Measurements from ENCODE around the gene NUBPL.

The NUBPL gene

DNA sequence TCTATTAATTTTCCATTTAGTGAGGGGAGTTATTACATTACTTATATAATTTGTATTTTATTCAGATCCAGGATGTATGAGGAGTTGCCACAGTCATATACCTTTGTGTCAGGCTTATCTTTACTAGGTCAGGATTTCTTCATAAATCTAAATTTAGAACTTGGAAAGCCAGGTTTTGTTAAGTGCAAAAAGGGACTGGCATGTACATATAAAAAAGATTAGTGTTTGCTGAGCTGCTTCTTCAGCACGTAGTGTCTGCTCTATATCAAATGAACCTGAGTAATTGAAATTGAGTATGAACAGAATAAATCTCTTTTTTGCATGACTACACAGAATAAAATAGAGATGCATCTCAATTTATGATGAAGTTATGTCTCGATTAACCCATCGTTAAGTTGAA is 157.4 kb downstream of the NUBPL start:
- TF ChIP-seq, protein P1, sequence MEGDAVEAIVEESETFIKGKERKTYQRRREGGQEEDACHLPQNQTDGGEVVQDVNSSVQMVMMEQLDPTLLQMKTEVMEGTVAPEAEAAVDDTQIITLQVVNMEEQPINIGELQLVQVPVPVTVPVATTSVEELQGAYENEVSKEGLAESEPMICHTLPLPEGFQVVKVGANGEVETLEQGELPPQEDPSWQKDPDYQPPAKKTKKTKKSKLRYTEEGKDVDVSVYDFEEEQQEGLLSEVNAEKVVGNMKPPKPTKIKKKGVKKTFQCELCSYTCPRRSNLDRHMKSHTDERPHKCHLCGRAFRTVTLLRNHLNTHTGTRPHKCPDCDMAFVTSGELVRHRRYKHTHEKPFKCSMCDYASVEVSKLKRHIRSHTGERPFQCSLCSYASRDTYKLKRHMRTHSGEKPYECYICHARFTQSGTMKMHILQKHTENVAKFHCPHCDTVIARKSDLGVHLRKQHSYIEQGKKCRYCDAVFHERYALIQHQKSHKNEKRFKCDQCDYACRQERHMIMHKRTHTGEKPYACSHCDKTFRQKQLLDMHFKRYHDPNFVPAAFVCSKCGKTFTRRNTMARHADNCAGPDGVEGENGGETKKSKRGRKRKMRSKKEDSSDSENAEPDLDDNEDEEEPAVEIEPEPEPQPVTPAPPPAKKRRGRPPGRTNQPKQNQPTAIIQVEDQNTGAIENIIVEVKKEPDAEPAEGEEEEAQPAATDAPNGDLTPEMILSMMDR (IDR thresholded peaks at IDR 0.05): no peak

DNA sequence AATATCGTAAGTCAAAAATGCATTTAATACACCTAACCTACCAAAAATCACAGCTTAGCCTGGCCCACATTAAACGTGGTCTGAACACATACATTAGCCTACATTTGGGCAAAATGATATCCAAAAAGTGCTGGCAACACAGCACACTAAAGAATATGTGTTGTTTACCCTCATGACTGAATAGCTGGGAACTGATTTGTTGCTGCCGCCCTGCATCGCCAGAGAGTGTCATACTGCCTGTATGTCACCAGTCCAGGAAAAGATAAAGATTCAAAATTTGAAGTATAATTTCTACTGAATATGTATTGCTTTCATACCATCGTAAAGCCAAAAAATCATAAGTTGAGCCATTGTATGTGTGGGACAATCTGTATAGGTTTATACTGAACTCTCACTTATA is 157.8 kb downstream of the NUBPL start:
- TF ChIP-seq, protein P1 (IDR thresholded peaks at IDR 0.05): no peak

DNA sequence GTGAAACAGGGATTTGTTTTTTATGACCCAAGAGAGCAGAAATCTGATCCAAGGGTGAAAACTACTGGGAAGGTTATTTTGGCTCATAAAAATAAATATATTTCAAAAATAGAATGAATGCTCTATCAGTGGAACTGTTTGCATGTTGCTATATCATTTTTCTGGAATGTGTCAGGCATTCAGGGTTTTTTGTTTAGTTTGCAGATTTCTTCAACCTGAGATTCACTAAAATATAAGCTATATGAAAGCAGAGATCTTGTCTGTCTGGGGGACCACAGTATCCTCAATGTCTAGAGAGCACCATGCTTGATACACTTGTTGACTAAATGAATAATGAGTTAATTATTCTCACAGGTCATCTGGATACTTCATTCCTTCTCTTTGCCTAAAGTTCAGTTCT is 165.1 kb downstream of the NUBPL start:
- TF ChIP-seq, protein P1 (IDR thresholded peaks at IDR 0.05): no peak

DNA sequence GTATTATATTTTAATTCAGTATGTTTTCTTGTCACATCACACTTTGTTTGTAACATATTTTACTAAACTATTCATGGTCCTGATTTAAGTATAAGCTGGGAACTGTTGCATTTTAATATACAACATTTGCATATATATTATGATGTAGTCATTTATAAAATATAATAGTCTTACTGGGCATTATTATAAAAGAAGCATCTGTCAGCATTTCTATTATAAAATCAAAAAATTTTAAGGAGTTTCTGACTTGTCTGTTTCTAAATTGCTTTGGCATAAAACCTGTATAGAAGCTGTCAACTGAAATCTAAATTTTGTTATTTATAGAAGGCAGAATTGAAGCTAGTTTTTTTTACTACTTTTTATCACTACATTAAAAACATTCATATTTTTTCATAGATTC is 166.6 kb downstream of the NUBPL start:
- TF ChIP-seq, protein P1 (IDR thresholded peaks at IDR 0.05): no peak

DNA sequence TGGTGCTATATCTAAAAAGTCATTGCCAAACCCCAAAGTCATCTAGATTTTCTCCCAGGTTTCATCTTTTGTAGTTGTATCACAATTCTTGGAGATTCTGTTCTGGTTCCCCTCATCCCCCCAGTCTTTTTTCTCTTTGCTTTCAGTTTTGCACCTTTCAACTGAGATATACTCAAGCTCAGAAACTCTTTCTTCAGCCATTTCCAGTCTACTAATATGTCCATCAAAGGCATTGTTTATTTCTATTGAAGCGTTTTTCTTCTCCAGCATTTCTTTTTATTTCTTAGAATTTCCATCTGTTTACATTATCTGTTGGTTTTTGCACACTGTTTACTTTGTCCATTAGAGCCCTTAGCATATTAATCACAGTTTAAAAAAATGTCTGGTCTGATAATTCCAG is 179.5 kb downstream of the NUBPL start:
- TF ChIP-seq, protein P1 (IDR thresholded peaks at IDR 0.05): no peak

DNA sequence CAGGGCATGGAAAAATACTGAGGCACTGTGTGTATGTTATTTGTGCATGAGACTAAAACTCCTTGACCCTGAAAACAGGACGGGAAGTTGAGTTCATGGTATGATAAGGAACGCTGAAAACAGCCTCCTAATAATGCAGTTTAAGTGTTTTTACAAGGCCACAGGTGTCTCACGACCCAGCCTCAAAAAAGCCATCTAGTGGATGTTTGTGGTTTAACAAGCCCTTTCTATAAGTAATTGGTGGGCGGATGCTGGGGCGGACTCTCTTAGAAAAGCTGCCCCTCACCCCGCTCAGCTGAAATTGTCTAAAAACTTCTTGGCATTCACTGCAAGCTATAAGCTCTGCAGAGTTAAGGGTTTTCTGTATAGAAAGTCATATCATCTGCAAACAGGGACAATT is 184.5 kb downstream of the NUBPL start:
- TF ChIP-seq, protein P1 (IDR thresholded peaks at IDR 0.05): no peak

DNA sequence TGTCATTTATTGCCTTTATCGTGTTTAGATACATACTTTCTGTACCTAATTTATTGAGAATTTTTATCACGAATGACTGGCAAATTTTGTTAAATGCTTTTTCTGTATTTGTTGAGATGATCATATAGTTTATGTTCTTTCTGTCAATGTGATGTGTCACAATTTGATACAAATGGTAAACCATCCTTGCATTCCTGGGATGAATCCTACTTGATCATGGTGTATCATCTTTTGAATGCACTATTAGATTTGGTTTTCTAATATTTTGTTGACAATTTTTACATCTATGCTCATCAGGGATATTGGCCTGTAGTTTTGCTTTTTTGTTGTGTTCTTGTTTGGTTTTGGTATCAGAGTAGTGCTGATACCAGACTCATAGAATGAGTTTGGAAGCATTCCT is 185.1 kb downstream of the NUBPL start:
- TF ChIP-seq, protein P1 (IDR thresholded peaks at IDR 0.05): no peak

DNA sequence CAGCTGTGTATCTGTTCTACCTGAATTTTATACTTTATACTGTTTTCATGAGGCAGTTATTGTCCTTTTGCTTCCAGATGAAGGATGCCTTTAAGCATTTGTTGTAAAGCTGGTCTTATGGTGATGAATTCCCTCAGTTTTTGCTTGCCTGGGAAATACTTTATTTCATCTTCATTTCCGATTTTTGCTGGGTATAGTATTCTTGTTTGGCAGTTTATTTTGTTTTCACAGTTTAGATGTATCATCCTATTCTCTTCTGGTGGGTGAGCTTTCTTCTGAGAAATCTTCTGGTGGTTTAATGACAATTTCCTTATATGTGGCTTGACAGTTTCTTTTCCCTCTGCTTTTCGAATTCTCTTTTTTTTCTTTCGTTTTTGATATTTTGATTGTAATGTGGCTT is 188.1 kb downstream of the NUBPL start:
- TF ChIP-seq, protein P1 (IDR thresholded peaks at IDR 0.05): no peak
